A673 (cell line): ENCODE results near the gene TMEM17.

ENCODE experiments used
- EZH2 ChIP-seq: fragments of 200-600 bp; sonication (generic); IDR thresholded peaks from 2 replicates; pipeline ENCODE4 v1.6.1; 2017; ENCODE audit warnings: borderline replicate concordance, low read depth, mild to moderate bottlenecking, mixed read lengths, antibody characterized with exemption, low read length; ENCODE audit not compliant: poor library complexity, severe bottlenecking
- TF ChIP-seq, protein P1 (sequence below): fragments of 300-800, 200-600 bp; sonication (generic); conservative IDR thresholded peaks from 2 replicates; pipeline ENCODE4 v1.5.1; 2017; ENCODE audit warnings: low read depth, mild to moderate bottlenecking, antibody characterized with exemption, low read length, moderate library complexity, mixed read lengths

DNA sequence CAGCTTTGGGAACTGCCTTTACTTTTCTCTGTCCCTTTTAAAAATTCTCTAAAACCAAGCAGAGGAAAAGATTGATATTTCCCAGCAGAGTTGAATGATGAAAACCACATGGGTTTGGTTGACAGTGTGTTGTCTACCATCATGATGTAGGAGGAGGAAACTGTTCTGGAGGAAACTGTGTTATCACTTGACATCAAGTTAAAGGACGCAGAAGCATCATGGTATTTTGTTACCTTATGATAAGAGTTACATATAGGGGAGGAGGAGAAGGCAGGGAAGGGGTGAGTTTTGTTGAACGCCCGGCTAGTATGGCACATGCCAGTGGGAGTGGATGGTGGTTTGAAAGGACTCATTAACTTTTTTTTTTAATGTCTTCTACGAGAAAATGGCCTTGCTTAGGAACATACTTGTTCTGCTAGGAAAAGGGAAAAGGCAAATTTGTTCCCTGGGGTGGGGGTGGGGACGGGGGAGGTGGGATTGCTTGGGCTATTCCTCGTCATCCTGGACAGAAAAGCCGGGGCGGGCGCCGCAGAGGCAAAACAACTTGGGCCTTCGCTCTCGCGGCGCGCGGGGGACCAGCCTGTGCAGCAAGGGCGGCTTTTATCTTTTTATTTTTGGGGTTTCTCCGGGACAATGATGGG lies 766 bp downstream of the TMEM17 start:
- TF ChIP-seq EZH2: no peak
- TF ChIP-seq, protein P1, sequence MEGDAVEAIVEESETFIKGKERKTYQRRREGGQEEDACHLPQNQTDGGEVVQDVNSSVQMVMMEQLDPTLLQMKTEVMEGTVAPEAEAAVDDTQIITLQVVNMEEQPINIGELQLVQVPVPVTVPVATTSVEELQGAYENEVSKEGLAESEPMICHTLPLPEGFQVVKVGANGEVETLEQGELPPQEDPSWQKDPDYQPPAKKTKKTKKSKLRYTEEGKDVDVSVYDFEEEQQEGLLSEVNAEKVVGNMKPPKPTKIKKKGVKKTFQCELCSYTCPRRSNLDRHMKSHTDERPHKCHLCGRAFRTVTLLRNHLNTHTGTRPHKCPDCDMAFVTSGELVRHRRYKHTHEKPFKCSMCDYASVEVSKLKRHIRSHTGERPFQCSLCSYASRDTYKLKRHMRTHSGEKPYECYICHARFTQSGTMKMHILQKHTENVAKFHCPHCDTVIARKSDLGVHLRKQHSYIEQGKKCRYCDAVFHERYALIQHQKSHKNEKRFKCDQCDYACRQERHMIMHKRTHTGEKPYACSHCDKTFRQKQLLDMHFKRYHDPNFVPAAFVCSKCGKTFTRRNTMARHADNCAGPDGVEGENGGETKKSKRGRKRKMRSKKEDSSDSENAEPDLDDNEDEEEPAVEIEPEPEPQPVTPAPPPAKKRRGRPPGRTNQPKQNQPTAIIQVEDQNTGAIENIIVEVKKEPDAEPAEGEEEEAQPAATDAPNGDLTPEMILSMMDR: no peak
